ENCODE results near the gene ACOT7. TPM values are rescaled to one million over a fixed set of nuclear protein-coding genes. Genes with fewer than 3 reads are reported as not detected.
"Not testable (repeated sequence)": the region's sequence is repeated elsewhere in the genome, so short reads cannot be mapped to it uniquely, and the experiment has no call there.

Gene ACOT7
- total RNA-seq, 1 experiment from 2014 or later = 70.2 TPM

DNA sequence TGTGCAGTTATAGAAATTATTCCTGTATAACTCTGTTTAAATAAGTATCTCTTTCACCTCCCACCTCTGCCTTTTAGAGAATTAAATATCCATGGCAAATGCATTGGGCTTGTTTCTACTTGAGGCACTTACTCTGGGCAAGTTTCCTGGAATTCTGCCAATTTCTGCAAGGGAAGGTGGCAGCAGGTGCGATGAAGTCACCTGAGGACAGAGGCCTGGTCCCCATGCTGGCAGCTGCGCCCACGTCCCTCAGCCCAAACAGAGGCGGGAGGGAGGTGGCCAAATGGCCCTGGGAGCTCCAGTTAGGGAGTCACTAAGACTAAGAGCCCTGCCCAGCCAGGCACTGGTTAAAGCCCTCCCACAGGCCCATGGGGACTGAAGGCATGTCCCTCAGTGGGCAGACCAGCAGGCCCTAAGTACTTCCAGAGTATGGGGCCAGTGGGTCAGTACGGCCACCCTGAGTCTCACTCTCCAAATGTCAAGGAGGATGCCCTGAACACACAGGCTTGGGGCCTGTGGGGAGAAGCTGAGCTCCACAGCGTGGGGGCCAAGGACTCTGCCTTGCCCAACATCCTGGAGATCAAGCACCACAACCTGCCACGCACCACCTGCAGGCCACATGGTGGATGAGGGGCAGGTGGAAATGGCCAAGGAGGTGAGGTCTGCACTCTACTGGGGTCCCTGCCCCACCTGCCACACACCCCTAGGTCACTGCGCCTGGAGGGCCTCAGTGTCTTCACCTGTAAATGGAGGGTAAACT is 19.4 kb downstream of the ACOT7 start:
- H2AFZ ChIP-seq = no peak overlapping the region
- DNase-seq = no peak
- no peaks in the 10 kb centered on the region for H3K9me2 ChIP-seq (ENCODE audit: insufficient read depth)
- no peaks in the 10 kb centered on the region for H4K20me1 ChIP-seq (ENCODE audit: insufficient read depth)
- H3K4me1 ChIP-seq (replicated peaks; ENCODE audit: insufficient read depth) = no peaks in the 10 kb centered on the region
- H3K9me3 ChIP-seq (ENCODE audit: insufficient read depth, low read depth) = no peaks in the 10 kb centered on the region
- no peaks in the 10 kb centered on the region for H3K36me3 ChIP-seq (ENCODE audit: low read depth)
- CTCF ChIA-PET = no interaction called here
- no peak overlapping the region for H3K4me2 ChIP-seq
- no peaks in the 10 kb centered on the region for H3K27me3 ChIP-seq (ENCODE audit: insufficient read depth, low read depth)
- H3K27ac ChIP-seq = no peak overlapping the region
- 0 out of 2 replicates have a peak, but pooled peaks cover 4% of the 10 kb centered on the region for H3K79me2 ChIP-seq (ENCODE audit: low read depth)
- no peak overlapping the region for H3K4me3 ChIP-seq
- TF ChIP-seq, protein P1, sequence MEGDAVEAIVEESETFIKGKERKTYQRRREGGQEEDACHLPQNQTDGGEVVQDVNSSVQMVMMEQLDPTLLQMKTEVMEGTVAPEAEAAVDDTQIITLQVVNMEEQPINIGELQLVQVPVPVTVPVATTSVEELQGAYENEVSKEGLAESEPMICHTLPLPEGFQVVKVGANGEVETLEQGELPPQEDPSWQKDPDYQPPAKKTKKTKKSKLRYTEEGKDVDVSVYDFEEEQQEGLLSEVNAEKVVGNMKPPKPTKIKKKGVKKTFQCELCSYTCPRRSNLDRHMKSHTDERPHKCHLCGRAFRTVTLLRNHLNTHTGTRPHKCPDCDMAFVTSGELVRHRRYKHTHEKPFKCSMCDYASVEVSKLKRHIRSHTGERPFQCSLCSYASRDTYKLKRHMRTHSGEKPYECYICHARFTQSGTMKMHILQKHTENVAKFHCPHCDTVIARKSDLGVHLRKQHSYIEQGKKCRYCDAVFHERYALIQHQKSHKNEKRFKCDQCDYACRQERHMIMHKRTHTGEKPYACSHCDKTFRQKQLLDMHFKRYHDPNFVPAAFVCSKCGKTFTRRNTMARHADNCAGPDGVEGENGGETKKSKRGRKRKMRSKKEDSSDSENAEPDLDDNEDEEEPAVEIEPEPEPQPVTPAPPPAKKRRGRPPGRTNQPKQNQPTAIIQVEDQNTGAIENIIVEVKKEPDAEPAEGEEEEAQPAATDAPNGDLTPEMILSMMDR (conservative IDR thresholded peaks at IDR 0.05) = no peak
- TF ChIP-seq EZH2 (IDR thresholded peaks at IDR 0.05; ENCODE audit: low read depth) = no peak
- intact Hi-C loops (cut with micrococcal nuclease; ENCODE audit: unreplicated experiment) = no loop called here
- POLR2A ChIA-PET (ENCODE audit: unreplicated experiment) = no interaction called here
- no TSS peak for BruUV-seq (replicated peaks)
- H3F3A ChIP-seq (ENCODE audit: insufficient read depth, low read depth) = no peaks in the 10 kb centered on the region

DNA sequence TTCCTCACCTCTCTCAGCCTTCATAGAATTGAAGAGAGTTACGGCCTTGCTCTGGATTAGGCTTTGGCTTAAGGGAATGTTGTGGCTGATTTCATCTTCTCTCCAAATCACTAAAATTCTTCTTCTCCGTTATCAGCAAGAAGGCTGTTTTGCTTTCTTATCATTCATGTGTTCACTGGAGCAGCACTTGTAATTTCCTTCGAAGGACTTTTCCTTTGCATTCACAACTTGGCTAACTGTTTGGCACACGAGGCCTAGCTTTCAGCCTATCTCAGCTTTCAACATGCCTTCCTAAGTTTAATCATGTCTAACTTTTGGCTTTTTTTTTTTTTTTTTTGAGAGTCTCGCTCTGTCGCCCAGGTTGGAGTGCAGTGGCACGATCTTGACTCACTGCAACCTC is 21.3 kb downstream of the ACOT7 start:
- not testable (repeated sequence) for BruUV-seq (replicated peaks)

DNA sequence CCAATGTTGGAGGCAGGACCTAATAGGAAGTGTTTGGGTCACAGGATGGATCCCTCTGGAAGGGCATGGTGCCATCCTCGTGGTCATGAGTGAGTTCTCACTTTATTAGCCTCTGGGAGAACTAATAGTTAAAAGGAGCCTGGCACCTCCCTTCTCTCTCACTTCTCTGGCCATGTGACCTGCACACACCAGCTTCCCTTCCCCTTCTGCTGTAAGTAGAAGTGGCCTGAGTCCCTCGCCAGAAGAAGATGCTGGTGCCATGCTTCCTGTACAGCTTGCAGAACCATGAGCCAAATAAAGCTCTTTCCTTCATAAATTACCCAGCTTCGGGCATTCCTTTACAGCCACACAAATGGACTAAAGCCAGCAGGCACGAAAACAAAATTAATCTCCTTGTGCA is 23.6 kb downstream of the ACOT7 start:
- BruUV-seq (replicated peaks) = no TSS peak

More for the DNA sequence above, 21.3 kb downstream of the ACOT7 start:
- H3K27ac ChIP-seq; H3K4me2 ChIP-seq; H3K4me3 ChIP-seq; H3K4me1 ChIP-seq (replicated peaks; ENCODE audit: insufficient read depth); H2AFZ ChIP-seq; H3K9me3 ChIP-seq (ENCODE audit: insufficient read depth, low read depth); H3K9me2 ChIP-seq (ENCODE audit: insufficient read depth); intact Hi-C loops (cut with micrococcal nuclease; ENCODE audit: unreplicated experiment); H3K27me3 ChIP-seq (ENCODE audit: insufficient read depth, low read depth); H3K36me3 ChIP-seq (ENCODE audit: low read depth); H4K20me1 ChIP-seq (ENCODE audit: insufficient read depth); H3K79me2 ChIP-seq (ENCODE audit: low read depth); DNase-seq; H3F3A ChIP-seq (ENCODE audit: insufficient read depth, low read depth): not testable (repeated sequence)
- ChIA-PET POLR2A (ENCODE audit: unreplicated experiment) (interaction anchor here (0.7 kb wide), 1 partner anchor 48 kb away, joined by 6 read pairs; no protein-coding TSS in a partner anchor), CTCF (interaction anchor here (0.6 kb wide), 1 partner anchor 15 kb away, joined by 4 read pairs; no protein-coding TSS in a partner anchor)

More for the DNA sequence above, 23.6 kb downstream of the ACOT7 start:
- H4K20me1 ChIP-seq (ENCODE audit: insufficient read depth) = no peaks in the 10 kb centered on the region
- no peak overlapping the region for H3K4me2 ChIP-seq
- H3K27me3 ChIP-seq (ENCODE audit: insufficient read depth, low read depth) = no peaks in the 10 kb centered on the region
- intact Hi-C loops (cut with micrococcal nuclease; ENCODE audit: unreplicated experiment) = no loop called here
- no peak overlapping the region for H3K27ac ChIP-seq
- POLR2A ChIA-PET (ENCODE audit: unreplicated experiment) = no interaction called here
- H3K36me3 ChIP-seq (ENCODE audit: low read depth) = no peaks in the 10 kb centered on the region
- no peaks in the 10 kb centered on the region for H3K9me3 ChIP-seq (ENCODE audit: insufficient read depth, low read depth)
- no peak overlapping the region for H2AFZ ChIP-seq
- TF ChIP-seq EZH2 (IDR thresholded peaks at IDR 0.05; ENCODE audit: low read depth) = no peak
- TF ChIP-seq, protein P1 (conservative IDR thresholded peaks at IDR 0.05) = no peak
- no peaks in the 10 kb centered on the region for H3K4me1 ChIP-seq (replicated peaks; ENCODE audit: insufficient read depth)
- H3K4me3 ChIP-seq = no peak overlapping the region
- 0 out of 2 replicates have a peak, but pooled peaks cover 4% of the 10 kb centered on the region for H3K79me2 ChIP-seq (ENCODE audit: low read depth)
- no peaks in the 10 kb centered on the region for H3F3A ChIP-seq (ENCODE audit: insufficient read depth, low read depth)
- H3K9me2 ChIP-seq (ENCODE audit: insufficient read depth) = no peaks in the 10 kb centered on the region
- CTCF ChIA-PET = no interaction called here
- no peak for DNase-seq
